ENCODE results near the gene FSIP1.

Gene FSIP1

DNA sequence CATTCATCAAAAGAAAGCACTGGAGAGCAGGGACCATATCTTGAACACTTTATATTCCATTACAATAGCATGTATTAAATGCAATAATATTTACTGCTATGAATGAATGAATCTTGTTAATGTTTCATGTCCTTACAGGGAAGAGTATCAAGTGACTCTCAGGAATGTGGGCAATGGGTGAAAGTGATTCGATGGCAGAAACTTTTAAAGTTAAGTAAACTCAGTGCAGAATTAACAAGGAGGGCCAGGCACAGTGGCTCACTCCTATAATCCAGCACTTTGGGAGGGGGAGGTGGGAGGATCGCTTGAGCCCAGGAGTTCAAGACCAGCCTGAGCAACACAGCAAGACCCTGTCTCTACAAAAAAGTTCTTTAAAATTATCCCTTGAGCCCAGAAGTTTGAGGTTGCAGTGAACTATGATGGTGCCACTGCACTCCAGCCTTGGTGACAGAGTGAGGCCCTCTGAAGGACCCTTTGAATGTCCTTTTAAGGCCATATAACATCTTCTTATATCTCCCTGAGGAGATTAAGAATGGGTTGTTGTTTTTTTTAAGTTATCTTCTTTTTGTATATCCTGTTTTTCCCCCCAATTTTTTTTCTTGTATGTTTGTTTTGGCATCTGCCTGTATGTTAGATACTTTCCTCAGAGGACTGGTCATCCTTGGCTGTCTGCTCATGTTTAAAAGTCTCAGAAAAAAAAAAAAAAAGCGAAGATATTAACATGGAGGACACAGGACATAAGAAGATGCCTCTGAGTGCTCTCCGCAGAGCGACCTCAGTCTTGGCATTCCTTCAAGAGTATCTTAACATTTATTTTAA lies 9.6 kb upstream of the FSIP1 start:
- FAIRE-seq: no peak

DNA sequence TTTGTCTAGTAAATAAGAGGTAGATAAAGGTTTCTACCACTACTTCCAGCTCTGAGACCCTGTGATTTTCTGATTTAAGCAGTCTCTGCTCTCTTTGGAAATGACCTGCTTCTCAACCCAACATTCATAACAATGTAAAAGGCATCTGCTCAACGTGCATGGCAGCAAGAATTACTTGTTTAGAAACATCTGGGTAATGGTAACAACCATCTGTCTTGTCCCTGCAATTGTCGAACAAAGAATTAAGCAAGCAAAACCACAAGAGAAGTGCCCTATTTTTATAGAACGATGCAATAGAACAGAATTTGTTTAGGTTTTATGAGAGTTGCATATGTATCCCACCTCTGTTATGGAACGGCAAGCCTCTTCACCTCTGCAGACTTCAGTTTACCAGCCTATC lies 7.1 kb upstream of the FSIP1 start:
- FAIRE-seq: no peak

DNA sequence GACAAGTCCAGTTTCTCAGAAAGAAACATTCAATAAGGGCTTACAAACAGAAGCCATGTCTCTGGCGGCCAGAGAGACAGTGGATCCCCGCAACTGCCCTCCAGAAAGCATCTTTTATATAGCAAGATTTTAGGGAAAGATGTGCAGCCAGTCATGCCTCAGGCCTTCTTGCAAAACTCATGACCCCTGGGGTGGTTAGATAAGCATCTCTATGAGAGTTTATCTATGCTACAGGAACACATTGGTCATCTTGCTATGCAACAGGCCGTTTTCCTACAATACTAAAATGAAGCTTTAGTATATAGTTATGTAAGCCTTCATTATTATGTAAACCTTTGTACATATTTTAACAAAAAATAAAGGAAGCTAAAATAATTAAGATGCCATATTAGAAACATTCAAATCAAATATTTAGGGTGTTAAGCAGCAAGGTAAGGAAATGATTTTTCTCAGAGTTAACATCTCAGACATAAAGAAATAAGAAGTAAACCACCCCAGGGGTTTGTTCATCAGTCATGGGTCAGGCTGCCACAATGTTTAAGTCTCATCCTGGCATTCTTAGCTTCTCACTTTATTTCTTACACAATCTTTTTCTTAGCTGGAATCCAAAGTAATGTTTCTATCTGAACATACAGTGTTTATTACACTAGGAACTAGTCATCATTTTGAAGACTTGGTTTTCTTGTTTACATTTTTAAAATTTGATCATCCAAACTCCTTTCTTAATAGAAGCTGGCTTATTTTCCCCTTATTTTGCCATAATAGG lies 6.3 kb upstream of the FSIP1 start:
- FAIRE-seq: no peak

DNA sequence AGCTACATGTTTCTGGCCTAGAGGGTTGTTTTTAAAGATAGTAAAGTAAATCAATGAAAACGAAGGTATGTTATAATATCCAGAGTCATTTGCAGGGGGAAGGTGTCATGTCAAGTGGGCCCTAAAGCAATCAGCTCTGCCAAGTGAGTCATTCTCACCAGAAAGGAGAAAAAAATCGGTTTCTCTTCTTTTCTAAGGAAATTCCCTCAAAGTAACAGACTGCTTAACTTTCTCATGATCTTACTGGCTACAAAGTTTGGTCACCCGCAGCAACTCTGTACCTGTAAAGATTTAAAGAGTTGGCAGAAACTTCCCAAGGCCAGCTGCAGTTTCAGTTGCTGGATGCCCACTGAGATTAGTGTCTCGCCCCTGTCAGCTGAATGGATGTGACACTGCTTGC lies 5.5 kb upstream of the FSIP1 start:
- FAIRE-seq: no peak

DNA sequence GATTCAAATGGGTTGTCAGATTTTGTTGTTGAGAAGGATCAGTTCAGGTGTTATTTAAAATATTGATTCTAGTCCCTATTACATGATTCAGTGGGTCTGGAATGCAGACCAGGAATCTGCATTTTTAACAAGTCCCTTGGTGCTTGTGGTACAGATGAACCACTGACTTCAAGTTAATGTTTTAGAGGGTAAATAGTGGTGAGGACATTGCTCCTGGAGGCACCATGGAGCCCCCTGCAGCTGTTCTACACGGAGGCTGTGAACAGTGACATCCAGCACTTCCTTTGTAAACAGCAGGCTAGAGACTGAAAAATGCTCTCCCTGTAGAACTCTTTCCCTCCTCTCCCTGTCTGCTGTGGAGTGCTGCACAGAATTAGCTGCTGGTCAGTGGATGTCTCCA lies 4.8 kb upstream of the FSIP1 start:
- no peak for FAIRE-seq

DNA sequence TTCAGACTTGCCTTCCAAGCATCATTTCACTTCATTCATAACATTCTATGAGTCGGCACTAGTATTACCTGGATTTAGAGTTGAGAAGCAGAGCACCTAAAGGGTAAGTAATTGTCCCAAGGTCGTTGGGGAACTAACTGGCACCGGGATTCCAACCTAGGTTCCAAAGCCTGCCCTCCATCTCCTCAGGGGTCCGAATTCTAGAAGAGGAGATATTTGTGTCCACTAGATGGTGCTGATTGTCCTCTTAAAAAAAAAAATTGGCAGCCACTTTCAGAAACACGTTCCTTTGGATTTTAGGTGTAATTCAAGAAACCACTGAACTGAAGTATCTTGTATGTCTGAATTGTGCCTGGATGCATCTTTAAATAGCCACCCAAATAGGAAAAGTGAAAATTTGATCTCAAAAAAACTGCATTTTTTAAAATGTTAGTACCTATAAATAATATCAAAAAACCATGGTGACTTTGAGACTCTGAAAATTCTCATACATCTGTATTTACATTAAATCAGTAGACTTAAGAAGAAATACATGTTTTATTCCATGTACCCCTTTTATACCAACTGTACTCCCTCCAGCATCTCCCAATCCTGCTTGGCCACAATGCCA lies 3.9 kb upstream of the FSIP1 start:
- peak; percentile 60 for FAIRE-seq

DNA sequence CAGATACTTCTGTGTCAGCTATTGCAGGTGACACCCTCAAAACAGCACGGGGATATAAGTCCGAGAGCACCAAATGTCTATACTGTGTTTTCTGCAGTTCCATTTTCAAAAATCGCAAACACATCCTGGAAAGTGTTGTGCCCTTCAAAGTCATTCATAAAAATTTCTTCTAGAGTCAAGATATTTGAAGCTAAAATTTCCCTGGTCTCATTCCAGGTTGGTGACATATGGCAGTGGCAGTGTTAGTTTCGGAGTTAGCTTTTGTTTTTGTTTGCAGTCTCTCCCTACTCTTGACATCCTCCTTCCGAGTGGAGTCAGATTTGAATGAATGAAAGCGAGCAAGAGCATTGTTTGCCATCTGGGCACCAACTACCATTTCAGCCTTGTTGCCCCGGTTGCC lies 3.2 kb upstream of the FSIP1 start:
- no peak for FAIRE-seq

DNA sequence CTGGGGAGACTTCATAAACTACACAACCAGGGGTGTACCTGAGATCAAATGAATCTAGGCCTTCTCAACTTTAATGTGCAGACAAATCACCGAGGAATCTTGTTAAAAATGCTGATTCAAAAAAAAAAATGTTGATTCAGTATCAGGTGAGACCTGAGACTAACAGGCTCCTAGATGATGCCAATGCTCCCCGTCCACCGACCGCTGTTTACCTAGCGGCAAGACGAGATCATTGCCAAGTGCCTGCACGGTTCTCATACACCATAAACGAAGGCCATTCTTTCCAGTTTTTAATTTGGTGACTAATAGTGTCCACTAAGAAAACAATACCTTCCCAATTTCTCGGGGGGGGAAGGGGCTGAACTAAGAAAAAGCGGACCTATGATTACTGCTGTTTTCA lies 2.5 kb upstream of the FSIP1 start:
- peak; percentile 9 for FAIRE-seq

DNA sequence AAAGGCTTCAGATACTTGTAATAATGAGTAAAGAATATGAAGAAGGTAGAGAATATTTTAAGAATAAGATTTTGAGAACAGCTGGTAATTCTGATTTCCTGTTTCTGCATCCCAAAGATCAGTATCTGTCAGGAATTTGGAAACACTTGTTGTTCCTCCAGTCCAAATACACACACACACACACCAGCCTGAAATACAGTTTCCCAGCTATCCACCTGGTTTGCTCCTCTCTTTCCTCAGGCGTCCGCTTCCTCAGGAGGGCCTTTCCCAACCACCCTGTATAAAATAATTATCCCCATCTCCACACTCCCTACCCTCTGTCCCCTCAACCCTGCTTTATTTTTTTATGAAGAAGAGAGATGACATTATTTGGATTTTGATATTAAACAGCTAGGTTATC lies 2.0 kb upstream of the FSIP1 start:
- no peak for FAIRE-seq

DNA sequence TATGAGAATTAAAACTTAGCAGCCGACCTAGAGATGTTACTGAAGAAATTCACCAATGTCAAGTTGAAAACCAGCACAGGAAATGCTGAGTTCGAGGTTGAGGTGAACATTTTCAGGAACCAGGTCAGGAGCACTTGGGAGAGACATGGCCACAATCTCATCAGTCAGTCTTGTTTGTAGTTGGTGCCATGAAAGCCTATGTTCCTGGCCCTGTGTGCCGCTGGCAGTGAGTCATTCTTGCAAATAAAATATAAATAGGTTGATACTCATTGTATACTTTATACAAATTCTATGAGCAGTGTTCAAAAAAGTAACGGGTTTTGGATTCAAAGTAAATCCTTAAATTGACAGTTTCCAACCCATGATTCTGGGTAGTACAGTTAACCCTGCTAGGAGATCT lies 1.5 kb upstream of the FSIP1 start:
- FAIRE-seq: no peak

DNA sequence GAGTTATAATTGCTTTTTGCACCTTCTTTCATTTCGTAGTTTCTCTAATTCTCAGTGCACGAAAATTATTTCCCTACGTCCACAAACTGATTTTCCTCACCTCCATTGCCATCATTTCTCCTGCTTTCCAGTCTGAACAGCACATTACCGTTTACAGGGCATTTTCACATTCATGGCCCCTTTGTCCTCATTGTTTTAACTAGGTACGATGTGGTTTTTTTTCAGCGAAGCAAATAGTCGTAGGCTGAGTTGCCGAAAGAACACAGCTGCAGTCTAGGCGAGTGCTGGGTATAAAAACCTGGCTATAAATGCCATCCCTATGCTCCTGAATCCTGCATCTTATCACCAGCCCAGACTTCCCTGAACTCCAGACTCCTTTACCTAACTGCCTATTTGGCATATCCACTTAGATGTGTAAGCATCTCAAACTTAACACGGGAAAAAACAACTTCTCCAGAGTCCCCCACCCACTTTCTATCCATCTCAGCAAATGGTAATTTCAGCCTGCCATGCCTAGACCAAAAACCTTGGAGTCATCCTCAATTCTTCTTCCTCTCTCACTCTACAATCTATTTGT lies 691 bp upstream of the FSIP1 start:
- no peak for FAIRE-seq

DNA sequence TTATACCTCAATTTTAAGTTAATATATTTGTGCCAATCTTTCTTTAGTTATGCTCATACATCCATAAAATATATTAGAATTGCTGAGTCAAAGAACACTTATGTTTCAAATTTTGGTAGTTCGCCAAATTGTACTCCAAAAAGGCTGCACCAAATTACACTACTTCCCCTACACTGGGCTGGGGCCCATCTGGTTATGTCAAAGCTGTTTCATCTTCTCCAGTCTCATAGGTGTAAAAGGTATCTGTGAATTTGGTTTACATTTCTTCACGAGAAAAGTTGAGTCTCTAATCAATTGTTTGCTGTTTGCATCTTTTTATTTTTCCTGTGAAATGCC lies 706 bp downstream of the FSIP1 start:
- no peak for FAIRE-seq

DNA sequence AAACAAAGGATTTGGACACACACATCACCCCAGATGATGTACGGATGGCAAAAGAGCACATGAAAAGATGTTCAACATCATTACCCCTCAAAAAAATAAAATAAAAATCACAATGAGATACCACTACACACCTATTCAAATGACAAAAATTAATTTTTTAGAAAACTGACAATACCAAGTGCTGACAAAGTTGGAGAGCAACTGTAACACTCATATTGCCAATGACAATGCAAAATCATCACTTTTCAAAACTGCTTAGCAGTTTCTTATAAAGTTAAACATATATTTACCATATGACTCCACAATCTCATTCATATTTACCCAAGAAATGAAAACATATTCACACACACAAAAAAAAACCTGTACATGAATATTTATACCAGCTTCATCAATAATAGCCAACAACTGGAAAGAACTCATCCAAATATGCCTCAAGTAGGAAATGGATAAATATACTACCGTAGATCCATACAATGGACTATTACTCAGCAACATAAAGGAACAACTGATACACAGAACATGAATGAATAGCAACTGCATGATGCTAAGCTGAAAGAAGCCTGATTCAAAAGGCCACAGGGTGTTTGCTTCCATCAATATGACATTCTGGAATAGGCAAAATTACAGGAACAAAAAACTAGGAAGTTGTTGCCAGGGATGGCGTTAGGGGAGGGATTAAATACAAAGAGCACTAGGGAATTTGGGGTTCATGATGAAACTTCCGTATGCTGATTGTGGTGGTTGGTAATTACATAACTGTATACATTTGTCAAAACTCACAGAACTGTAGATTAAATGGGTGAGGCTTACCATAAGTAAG lies 1.3 kb downstream of the FSIP1 start:
- FAIRE-seq: no peak

DNA sequence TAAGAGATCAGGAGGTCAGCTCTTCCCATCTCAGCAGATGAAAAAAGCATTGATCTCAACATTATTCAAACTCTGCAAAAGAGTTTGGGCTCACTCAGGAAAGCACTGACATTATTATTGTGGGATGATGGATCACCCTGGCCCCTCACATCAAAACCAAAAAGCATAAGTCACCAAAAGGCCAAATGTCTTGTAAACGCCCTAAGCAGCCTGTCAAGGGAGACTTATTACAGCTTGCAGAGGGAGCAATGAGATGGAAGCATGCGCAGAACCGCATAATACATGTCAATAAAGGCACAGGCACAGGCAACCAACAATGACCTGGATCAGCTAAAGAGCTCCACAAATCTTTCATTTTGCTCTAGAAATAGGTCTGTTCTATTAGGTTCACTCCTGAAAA lies 4.6 kb downstream of the FSIP1 start:
- FAIRE-seq: peak; percentile 45

DNA sequence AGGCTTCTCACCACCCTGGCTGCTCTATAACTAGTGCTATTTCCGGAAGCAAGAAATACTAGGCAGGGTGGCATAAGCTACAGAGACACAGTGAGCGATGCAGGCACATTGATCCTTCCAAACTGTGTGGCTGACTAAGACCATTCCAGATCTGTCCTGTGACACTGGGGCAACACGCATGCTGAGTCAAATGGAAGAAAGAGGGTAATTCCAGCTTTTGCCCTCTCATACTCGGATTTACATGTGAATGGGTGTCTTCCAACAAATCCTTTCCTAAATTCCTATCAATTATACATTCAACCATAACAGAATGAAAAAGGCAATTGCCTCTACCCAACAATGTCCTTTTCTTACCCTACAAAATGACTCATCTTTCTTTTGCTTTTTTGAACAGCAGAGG lies 5.1 kb downstream of the FSIP1 start:
- no peak for FAIRE-seq

DNA sequence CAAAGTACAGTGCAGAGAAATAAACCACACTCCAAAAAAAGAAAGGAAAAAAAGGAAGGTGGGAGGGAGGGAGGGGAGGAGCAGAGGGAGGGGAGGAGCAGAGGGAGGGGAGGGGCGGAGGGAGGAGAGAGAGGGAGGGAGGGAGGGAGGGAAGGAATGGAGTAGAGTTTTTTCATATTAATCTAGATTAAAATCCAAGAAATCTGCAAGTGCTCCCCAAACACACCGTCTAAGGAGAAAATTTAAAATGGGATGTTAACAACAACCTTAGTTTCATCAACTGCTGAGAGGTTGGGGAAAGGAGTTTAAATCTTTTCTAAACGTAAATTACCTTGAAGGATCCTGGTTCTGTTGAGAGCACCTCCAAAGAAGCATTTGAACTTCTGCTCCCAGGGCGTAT lies 6.6 kb downstream of the FSIP1 start:
- FAIRE-seq: no peak

DNA sequence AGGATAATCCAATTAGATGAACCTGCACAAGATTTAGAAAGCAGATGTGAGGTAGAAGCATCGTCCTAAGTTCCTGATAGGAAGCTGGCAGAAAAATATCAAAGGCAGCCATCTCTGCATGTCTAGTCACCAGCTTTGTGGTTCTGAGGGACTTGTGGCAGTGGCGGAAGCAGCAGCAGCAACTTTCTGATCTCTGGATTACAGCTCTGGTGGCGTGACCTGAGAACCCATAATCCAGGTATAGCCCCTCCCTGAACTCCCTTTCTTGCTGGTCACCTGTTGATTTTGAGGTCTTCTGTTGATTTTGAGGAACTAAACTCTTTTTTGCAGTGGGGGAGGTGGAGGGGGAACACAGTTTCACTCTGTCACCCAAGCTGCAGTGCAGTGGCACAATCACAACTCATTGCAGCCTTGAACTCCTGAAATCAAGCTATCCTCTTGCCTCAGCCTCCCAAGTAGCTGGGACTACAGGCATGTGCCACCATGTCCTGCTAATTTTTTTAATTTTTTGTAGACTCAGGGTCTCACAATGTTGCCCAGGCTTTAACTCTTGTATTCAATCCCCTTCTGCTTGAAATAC lies 7.9 kb downstream of the FSIP1 start:
- no peak for FAIRE-seq

DNA sequence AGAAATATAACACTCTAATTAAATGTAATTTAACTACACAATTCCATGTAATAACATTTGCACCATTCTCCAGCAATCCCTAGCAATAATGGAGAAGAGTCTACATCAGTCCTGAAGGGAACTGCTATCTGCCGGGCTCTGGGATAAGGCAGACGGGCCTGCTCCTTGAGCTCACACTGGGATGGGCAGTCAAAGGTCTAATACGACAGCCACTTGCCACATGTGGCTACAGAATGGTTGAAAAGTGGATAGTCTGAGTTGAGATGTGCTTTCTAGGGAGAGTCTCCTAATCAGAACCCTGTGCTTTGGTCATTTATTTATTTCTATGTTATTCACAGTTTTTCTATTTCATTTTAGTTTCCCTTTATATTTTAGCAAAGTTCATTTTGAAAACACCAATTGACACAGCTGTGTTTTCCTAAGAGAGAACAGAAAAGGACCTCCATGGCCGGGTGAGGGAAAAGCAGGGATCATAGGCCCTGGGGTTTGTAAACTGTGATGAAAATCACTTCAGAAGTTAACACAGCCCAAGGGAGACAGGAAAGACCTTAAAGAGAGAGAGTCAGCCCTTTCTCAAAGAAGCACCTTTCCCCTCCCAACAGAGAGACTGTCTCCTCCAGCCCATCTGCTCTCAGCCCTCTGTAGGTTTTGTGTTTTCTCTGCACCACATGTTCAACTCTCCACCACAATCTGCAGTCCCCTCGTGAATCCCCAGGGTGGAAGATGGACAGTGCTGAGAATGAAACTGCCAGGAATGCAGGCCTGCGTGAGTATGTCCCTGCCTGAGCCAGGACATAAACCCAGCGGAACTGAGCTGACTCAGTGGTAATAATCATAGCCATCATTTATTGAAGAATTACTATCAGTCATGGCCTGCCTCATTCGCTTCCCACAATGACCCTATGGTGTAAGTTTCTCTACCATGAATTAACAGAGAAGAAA lies 11.6 kb downstream of the FSIP1 start:
- FAIRE-seq: no peak

DNA sequence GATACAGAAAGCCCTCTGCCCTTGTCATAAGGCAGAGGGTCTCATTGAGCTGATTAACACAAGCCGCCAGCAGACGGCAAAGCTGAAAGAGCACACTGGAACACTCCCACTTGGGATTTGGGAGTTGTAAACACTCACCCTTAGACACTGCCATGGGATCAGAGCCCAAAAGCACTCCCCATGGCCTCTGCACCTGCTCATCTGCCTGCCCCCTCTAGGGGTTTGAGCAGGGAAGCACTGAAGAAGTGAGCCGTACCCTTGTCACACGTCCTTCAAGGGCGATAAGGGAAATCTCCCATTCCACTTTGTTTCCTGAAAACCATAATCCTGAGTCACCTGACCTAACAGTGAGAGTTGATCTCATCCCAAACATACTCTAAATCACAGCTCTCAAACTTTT lies 14.7 kb downstream of the FSIP1 start:
- FAIRE-seq: no peak

DNA sequence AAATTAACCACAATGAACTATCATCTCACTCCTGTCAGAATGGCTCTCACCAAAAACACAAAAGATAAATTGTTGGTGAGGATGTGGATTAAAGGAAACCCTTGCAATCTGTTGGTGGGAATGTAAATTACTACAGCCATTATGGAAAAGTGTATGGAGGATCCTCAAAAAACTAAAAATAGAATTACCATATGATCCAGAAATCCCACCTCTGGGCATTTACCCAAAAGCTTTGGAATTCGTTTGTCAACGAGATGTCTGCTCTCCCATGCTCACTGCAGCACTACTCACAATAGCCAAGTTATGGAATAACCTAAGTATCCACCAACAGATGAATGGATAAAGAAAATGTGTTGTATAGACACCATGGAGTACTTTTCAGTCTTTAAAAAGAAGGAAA lies 21.6 kb downstream of the FSIP1 start:
- no peak for FAIRE-seq

DNA sequence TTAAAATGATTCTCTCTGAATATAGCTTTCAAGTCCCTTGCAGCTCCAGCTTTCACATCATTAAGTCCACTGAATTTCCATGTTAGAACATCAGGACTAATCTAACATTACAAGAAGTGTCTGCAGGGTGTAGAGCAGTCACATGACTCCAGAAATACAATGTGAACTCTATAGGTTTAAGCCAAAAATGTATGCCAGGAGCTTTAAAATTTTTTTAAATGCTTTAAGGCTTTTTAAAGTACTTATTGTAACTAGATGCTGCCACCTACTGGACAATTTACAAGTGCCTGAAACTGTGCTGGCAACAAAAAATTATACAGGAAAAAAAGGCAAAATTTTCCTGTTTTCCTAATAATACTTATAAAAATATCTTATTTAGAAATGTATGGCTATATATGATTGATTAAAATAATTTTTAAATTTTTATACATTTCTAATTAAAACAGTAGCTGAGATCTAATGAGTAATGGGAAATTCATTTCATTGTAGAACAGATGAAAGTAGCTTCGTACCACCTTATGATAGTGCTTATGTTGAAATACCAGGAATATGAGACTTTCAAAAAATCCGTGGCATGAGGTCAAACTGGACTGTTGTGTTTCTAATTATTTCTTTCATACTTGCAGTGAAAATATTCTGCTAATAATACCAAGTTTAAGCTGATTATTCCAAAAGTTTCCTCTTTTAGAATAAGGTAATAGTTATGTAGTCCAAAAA lies 25.7 kb downstream of the FSIP1 start:
- peak; percentile 99 for FAIRE-seq
